BJ (cell line): ENCODE measurements around the gene OR9Q1. TPM values are rescaled to one million over a fixed set of nuclear protein-coding genes. Genes with fewer than 3 reads are reported as not detected.

Experiments
- CTCF ChIA-PET: fragments of 350-600 bp; formaldehyde crosslinking; extraction: SDS; loops from one replicate; lab custom pipeline; 2021; ENCODE audit warnings: antibody characterized with exemption, inconsistent platforms; lab: Yijun Ruan, JAX
- POLR2A ChIA-PET: fragments of 300-600 bp; sonication (Branson Sonifier 250); formaldehyde crosslinking; extraction: SDS; loops from one replicate; lab custom pipeline; 2021; ENCODE audit warnings: antibody characterized with exemption; lab: Charles Lee
- DNase-seq: peaks from one replicate; pipeline ENCODE4 v3.0.0-alpha.2; 2011; ENCODE audit warnings: low read depth
- H3K27me3 ChIP-seq: 2 replicates; pipeline ENCODE4 v1.6.0; 2011; ENCODE audit warnings: low read length; ENCODE audit not compliant: control insufficient read depth, insufficient read depth
- H3K36me3 ChIP-seq: 2 replicates; pipeline ENCODE4 v1.5.1; 2011; ENCODE audit warnings: low read length; ENCODE audit not compliant: control insufficient read depth, insufficient read depth
- H3K4me3 ChIP-seq: 2 replicates; pipeline ENCODE4 v1.5.1; 2011; ENCODE audit warnings: low read depth, mild to moderate bottlenecking, control low read depth, low read length
- polyA plus RNA-seq: library from polyadenylated mRNA; depleted of rRNA; stranded (reverse); fragments of >200 nt; gene quantifications from 2 replicates; pipeline ENCODE4 v1.2.3, GENCODE V29; 2011
- TF ChIP-seq, protein P1 (sequence below): IDR thresholded peaks from 2 replicates; pipeline ENCODE4 v1.5.1; 2011; ENCODE audit warnings: low read depth, mild to moderate bottlenecking, control low read depth, inconsistent platforms, low read length, moderate library complexity; ENCODE audit not compliant: insufficient read depth

OR9Q1 gene
- polyA plus RNA-seq, 1 experiment, result not detected

DNA sequence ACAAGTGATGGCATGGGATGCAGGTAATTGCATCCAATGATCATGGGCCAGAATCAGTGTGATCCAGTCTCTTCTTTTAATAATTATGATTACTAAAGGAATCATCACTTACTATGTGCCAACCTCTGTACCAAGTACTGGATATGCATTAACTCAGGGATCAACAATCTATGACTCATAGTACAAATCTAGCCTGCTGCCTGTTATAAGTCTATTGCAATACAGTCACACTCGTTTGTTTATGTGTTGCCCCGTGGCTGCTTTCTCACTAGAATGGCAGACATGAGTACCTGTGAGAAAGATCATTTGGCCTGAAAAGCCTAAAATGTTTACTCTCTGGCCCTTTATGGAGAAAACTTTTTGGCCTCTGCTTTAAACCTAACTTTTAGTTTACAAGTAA lies 52.1 kb downstream of the OR9Q1 start:
- no peaks in the 10 kb centered on the region for H3K27me3 ChIP-seq
- TF ChIP-seq, protein P1, sequence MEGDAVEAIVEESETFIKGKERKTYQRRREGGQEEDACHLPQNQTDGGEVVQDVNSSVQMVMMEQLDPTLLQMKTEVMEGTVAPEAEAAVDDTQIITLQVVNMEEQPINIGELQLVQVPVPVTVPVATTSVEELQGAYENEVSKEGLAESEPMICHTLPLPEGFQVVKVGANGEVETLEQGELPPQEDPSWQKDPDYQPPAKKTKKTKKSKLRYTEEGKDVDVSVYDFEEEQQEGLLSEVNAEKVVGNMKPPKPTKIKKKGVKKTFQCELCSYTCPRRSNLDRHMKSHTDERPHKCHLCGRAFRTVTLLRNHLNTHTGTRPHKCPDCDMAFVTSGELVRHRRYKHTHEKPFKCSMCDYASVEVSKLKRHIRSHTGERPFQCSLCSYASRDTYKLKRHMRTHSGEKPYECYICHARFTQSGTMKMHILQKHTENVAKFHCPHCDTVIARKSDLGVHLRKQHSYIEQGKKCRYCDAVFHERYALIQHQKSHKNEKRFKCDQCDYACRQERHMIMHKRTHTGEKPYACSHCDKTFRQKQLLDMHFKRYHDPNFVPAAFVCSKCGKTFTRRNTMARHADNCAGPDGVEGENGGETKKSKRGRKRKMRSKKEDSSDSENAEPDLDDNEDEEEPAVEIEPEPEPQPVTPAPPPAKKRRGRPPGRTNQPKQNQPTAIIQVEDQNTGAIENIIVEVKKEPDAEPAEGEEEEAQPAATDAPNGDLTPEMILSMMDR, result no peak
- CTCF ChIA-PET, result interaction anchor here (1.0 kb wide), 1 partner anchor 8 kb away, joined by 3 read pairs; no protein-coding TSS in a partner anchor
- POLR2A ChIA-PET, result no interaction called here
- H3K36me3 ChIP-seq, result no peaks in the 10 kb centered on the region
- no peak overlapping the region for H3K4me3 ChIP-seq
- DNase-seq, result no peak

DNA sequence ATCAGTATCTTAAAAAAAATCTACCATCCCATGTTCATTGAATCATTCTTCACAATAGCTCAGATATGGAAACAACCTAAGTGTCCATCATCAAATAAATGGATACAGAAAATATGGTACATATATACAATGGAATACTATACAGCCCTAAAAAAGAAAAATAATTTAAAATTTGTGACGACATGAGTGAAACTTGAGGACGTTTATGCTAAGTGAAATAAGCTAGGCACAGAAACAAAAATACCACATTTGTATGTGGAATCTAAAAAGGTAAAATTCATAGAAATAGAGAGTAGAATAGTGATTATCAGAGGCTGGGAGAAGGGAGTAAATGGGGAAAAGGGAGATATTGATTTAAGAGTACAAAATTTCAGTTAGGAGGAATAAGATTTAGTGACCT lies 62.8 kb downstream of the OR9Q1 start:
- H3K36me3 ChIP-seq, result no peaks in the 10 kb centered on the region
- TF ChIP-seq, protein P1, result no peak
- ChIA-PET CTCF (no interaction called here), POLR2A (no interaction called here)
- no peak for DNase-seq
- H3K27me3 ChIP-seq, result no peaks in the 10 kb centered on the region
- no peak overlapping the region for H3K4me3 ChIP-seq

DNA sequence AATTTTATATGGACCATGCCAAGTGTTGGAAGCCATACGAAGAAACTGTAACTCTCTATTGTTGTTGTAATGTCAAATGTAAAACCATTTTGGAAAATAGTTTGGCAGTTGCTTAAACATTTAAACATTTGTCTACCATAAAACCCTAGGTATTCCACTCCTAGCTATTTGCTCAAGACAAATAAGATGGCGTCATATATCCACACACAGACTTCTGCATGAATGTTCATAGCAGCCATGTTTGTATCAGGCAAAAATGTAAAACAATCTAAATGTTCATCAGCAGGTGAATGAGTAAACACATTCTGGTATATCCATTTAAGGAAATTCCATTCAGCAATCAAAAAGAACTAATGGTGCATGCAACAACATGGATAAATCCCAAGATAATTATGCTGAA lies 73.8 kb downstream of the OR9Q1 start:
- Histone ChIP-seq H3K4me3 (no peak overlapping the region), H3K27me3 (no peaks in the 10 kb centered on the region), H3K36me3 (no peaks in the 10 kb centered on the region)
- POLR2A ChIA-PET, result no interaction called here
- CTCF ChIA-PET, result no interaction called here
- no peak for DNase-seq
- TF ChIP-seq, protein P1, result no peak

DNA sequence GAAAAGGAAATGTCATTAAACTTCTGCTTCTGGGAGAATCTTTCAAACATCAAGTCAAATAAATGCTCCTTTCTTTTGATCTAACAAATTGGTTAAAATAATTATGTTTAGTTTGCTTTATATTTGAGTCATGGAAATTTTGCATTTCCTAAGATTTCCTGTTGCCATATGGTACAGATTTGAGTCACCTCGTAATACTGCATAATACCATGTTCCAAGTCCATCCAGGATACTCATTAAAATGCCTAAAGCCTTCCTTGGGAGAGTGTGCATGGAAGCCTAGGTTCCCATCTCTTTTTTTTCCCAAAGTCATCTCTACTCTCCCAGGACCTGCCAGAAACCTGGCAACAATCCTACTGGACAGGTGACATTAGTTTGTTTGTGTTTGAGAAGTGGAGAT lies 97.4 kb downstream of the OR9Q1 start:
- POLR2A ChIA-PET, result no interaction called here
- TF ChIP-seq, protein P1, result no peak
- DNase-seq, result no peak
- no peak overlapping the region for H3K4me3 ChIP-seq
- no peaks in the 10 kb centered on the region for H3K36me3 ChIP-seq
- H3K27me3 ChIP-seq, result no peaks in the 10 kb centered on the region
- CTCF ChIA-PET, result no interaction called here

DNA sequence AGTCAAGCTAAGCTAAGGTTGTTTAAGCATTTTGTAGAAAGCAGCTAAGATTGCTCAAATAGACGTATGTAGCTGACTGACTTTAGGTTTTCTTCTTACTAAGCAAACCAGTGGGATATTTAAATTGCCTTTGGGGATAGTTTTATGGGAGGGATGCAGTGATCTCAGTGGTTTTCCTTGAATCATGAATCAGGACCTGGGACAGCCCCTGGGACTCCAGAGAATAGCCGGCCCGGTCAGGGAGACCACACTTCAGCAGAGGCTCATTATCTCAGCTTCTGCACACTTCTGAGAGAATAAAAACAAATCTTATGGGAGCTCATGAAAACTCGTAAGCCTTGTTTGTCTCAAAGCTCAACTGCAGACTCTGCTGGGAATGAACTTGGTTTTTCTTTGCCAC lies 101.8 kb downstream of the OR9Q1 start, which contains the start of gene OR9I1:
Gene OR9I1, minus strand, starts transcription at position 62 of the 400 bp plus-strand sequence. CDS start 6,086 bp downstream, outside the sequence.
- Histone ChIP-seq H3K27me3 (no peaks in the 10 kb centered on the region), H3K36me3 (no peaks in the 10 kb centered on the region), H3K4me3 (no peak within 1 kb of the TSS)
- no peak for DNase-seq
- ChIA-PET CTCF (interaction anchor here (0.6 kb wide), 1 partner anchor 101 kb away, joined by 3 read pairs; no protein-coding TSS in a partner anchor), POLR2A (no interaction called here)
- TF ChIP-seq, protein P1, result no peak
